Measurements from ENCODE around the gene PDZD8. TPM values are rescaled to one million over a fixed set of nuclear protein-coding genes. Genes with fewer than 3 reads are reported as not detected.

The PDZD8 gene
- total RNA-seq, 1 donor from 2014 or later, result 31.3 TPM

- H3K36me3 ChIP-seq (ENCODE audit: insufficient read depth, low read length), result no peaks in the 10 kb centered on the region
- no peaks in the 10 kb centered on the region for H3K36me3 Mint-ChIP-seq (ENCODE audit: low read depth, unreplicated experiment)
- no peak overlapping the region for H3K4me3 Mint-ChIP-seq (ENCODE audit: unreplicated experiment)
- H3K4me2 ChIP-seq (ENCODE audit: low read length), result no peak overlapping the region
- peak overlapping the region; percentile 24 for H2AFZ ChIP-seq (ENCODE audit: low read depth, low read length)
- no peaks in the 10 kb centered on the region for H4K20me1 ChIP-seq (ENCODE audit: insufficient read depth, low read length)
- H3K4me1 ChIP-seq (ENCODE audit: insufficient read depth, low read length), result no peaks in the 10 kb centered on the region
- H3K9ac ChIP-seq (ENCODE audit: low read length), result no peak overlapping the region
- TF ChIP-seq CTCF (IDR thresholded peaks at IDR 0.05; ENCODE audit: insufficient read depth, low read depth, low read length), result no peak
- TF ChIP-seq EZH2 (IDR thresholded peaks at IDR 0.05; ENCODE audit: insufficient read depth, low read length), result no peak
- H3K4me1 Mint-ChIP-seq (ENCODE audit: low read depth, unreplicated experiment), result peaks cover 2% of the 10 kb centered on the region
- H3K9me3 ChIP-seq (ENCODE audit: insufficient read depth, low read depth, low read length), result no peaks in the 10 kb centered on the region
- DNase-seq (ENCODE audit: low read depth), result no peak
- H3K27me3 ChIP-seq (ENCODE audit: insufficient read depth, low read length), result peaks cover 29% of the 10 kb centered on the region
- H3K79me2 ChIP-seq (ENCODE audit: insufficient read depth, low read length), result no peaks in the 10 kb centered on the region
- peaks cover 82% of the 10 kb centered on the region for H3K27me3 Mint-ChIP-seq (ENCODE audit: low read depth, unreplicated experiment)
- peaks cover 2% of the 10 kb centered on the region for H3K9me3 Mint-ChIP-seq (ENCODE audit: unreplicated experiment)
- no peak overlapping the region for H3K27ac Mint-ChIP-seq (ENCODE audit: unreplicated experiment)
- no peak overlapping the region for H3K4me3 ChIP-seq (ENCODE audit: insufficient read depth, low read depth, low read length)
- no peak for FAIRE-seq
- no peak overlapping the region for H3K27ac ChIP-seq (ENCODE audit: low read depth, low read length)
These were observed 135.3 kb downstream of the PDZD8 start for GRCh38 chr10:117239721-117240620.

DNA sequence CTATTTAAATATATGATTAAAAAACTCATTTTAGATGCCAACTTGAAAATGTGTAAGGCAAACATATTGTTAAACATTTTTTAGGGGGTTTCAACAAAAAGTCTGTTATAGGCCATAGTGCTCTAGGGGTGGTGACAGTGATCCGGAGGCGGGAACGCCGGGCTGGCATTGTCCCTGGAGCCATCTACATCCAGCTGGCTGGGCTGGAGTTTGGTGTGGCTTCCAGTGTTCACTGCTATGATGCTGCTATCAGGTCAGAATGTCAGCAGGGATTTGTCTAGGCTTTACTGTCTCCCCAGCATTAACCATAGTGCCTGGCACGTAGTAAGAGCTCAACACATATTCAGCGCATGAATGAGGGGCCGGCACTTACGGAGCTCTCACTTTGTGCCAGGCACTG lies 136.2 kb downstream of the PDZD8 start:
- no peaks in the 10 kb centered on the region for H3K36me3 Mint-ChIP-seq (ENCODE audit: low read depth, unreplicated experiment)
- peaks cover 29% of the 10 kb centered on the region for H3K27me3 ChIP-seq (ENCODE audit: insufficient read depth, low read length)
- TF ChIP-seq CTCF (IDR thresholded peaks at IDR 0.05; ENCODE audit: insufficient read depth, low read depth, low read length) (no peak), EZH2 (IDR thresholded peaks at IDR 0.05; ENCODE audit: insufficient read depth, low read length) (no peak)

More for the DNA sequence above, 136.2 kb downstream of the PDZD8 start:
- Mint-ChIP-seq H3K4me1 (ENCODE audit: low read depth, unreplicated experiment) (peaks cover 2% of the 10 kb centered on the region), H3K9me3 (ENCODE audit: unreplicated experiment) (peaks cover 2% of the 10 kb centered on the region), H3K27me3 (ENCODE audit: low read depth, unreplicated experiment) (peaks cover 78% of the 10 kb centered on the region), H3K4me3 (ENCODE audit: unreplicated experiment) (no peak overlapping the region), H3K27ac (ENCODE audit: unreplicated experiment) (no peak overlapping the region)
- H3K9me3 ChIP-seq (ENCODE audit: insufficient read depth, low read depth, low read length), result no peaks in the 10 kb centered on the region
- no peak overlapping the region for H3K4me3 ChIP-seq (ENCODE audit: insufficient read depth, low read depth, low read length)
- no peak overlapping the region for H3K9ac ChIP-seq (ENCODE audit: low read length)
- H2AFZ ChIP-seq (ENCODE audit: low read depth, low read length), result no peak overlapping the region
- H3K36me3 ChIP-seq (ENCODE audit: insufficient read depth, low read length), result no peaks in the 10 kb centered on the region
- no peak for DNase-seq (ENCODE audit: low read depth)
- H3K4me2 ChIP-seq (ENCODE audit: low read length), result no peak overlapping the region
- H3K79me2 ChIP-seq (ENCODE audit: insufficient read depth, low read length), result no peaks in the 10 kb centered on the region
- no peaks in the 10 kb centered on the region for H3K4me1 ChIP-seq (ENCODE audit: insufficient read depth, low read length)
- no peak for FAIRE-seq
- H3K27ac ChIP-seq (ENCODE audit: low read depth, low read length), result no peak overlapping the region
- H4K20me1 ChIP-seq (ENCODE audit: insufficient read depth, low read length), result no peaks in the 10 kb centered on the region
